ENCODE results near the gene ARPP21.

DNA sequence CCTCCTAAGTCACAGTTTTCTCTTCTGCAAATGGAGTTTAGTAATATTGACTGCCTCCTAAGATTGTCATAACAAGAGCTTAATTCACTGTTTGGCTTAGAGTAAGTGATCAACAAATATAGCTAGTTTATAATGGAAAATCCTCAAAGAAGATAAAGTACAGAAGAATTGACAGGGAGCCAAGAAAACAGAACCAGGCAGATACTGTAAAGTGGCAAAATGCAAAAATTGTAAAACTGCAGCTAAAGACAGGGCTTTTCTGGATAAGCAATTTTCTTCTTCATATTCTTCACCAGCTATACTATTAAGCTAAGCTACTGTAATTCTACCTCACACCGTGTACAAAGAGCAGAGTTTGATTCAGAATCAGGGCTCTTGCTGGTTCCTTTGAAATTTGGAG, 148.6 kb downstream of the ARPP21 start:
- TF ChIP-seq, protein P1, sequence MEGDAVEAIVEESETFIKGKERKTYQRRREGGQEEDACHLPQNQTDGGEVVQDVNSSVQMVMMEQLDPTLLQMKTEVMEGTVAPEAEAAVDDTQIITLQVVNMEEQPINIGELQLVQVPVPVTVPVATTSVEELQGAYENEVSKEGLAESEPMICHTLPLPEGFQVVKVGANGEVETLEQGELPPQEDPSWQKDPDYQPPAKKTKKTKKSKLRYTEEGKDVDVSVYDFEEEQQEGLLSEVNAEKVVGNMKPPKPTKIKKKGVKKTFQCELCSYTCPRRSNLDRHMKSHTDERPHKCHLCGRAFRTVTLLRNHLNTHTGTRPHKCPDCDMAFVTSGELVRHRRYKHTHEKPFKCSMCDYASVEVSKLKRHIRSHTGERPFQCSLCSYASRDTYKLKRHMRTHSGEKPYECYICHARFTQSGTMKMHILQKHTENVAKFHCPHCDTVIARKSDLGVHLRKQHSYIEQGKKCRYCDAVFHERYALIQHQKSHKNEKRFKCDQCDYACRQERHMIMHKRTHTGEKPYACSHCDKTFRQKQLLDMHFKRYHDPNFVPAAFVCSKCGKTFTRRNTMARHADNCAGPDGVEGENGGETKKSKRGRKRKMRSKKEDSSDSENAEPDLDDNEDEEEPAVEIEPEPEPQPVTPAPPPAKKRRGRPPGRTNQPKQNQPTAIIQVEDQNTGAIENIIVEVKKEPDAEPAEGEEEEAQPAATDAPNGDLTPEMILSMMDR (IDR thresholded peaks at IDR 0.05), result no peak
- no peak for TF ChIP-seq ZFX (IDR thresholded peaks at IDR 0.05; ENCODE audit: borderline replicate concordance)
